ENCODE measurements around the gene TMEM225B. TPM values are rescaled to one million over a fixed set of nuclear protein-coding genes. Genes with fewer than 3 reads are reported as not detected.
"Not testable (repeated sequence)": the region's sequence is repeated elsewhere in the genome, so short reads cannot be mapped to it uniquely, and the experiment has no call there.

TMEM225B gene
- total RNA-seq, 2 donors from 2014 or later: 0.26 to 3.2 TPM

DNA sequence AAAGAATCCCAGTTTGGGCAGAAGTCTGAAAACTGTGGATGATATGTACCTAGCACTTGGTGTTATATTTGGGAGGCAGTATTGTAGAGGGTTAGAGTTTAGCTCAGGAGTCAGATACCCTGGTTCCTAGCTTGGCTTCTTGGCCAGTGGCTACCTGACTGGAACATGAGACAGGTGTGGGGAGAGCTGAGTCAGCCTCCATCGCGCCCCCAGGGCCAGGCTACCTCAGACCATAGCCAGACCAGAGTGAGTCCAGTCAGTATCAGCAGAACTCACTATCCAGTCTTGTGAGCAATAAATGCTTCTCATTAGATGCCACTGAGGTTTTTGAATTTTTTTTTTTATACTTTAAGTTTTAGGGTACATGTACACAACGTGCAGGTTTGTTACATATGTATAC, 55.7 kb downstream of the TMEM225B start:
- Mint-ChIP-seq H3K9me3 (peaks cover 15% of the 10 kb centered on the region), H3K27ac (no peak overlapping the region), H3K4me1 (no peaks in the 10 kb centered on the region), H3K4me3 (no peak overlapping the region), H3K27me3 (ENCODE audit: insufficient read depth) (peaks cover 2% of the 10 kb centered on the region), H3K36me3 (ENCODE audit: low read depth) (peaks cover 6% of the 10 kb centered on the region)
- Histone ChIP-seq H3K36me3 (ENCODE audit: control insufficient read depth, insufficient read depth, low read length) (no peaks in the 10 kb centered on the region), H3K4me3 (ENCODE audit: low read length) (no peak overlapping the region), H3K27ac (ENCODE audit: low read depth, low read length) (no peak overlapping the region), H3K9ac (ENCODE audit: extremely low read depth, low read length, poor library complexity, severe bottlenecking) (no peak overlapping the region), H3K27me3 (ENCODE audit: control insufficient read depth, insufficient read depth, low read length, poor library complexity, severe bottlenecking) (no peaks in the 10 kb centered on the region), H3K9me3 (ENCODE audit: control insufficient read depth, low read length) (no peaks in the 10 kb centered on the region), H3K4me1 (ENCODE audit: control insufficient read depth, insufficient read depth, low read length) (no peaks in the 10 kb centered on the region)
- TF ChIP-seq, protein P1, sequence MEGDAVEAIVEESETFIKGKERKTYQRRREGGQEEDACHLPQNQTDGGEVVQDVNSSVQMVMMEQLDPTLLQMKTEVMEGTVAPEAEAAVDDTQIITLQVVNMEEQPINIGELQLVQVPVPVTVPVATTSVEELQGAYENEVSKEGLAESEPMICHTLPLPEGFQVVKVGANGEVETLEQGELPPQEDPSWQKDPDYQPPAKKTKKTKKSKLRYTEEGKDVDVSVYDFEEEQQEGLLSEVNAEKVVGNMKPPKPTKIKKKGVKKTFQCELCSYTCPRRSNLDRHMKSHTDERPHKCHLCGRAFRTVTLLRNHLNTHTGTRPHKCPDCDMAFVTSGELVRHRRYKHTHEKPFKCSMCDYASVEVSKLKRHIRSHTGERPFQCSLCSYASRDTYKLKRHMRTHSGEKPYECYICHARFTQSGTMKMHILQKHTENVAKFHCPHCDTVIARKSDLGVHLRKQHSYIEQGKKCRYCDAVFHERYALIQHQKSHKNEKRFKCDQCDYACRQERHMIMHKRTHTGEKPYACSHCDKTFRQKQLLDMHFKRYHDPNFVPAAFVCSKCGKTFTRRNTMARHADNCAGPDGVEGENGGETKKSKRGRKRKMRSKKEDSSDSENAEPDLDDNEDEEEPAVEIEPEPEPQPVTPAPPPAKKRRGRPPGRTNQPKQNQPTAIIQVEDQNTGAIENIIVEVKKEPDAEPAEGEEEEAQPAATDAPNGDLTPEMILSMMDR (conservative IDR thresholded peaks at IDR 0.05): no peak
- no peak for DNase-seq
- WGBS, 2 experiments (ENCODE audit: insufficient coverage in 1 of 2, insufficient read length in 1 of 2): 100% methylated on average over 3 of the region's 3 CpGs; no CpG with 5 or more reads in 1 of the 2 experiments

DNA sequence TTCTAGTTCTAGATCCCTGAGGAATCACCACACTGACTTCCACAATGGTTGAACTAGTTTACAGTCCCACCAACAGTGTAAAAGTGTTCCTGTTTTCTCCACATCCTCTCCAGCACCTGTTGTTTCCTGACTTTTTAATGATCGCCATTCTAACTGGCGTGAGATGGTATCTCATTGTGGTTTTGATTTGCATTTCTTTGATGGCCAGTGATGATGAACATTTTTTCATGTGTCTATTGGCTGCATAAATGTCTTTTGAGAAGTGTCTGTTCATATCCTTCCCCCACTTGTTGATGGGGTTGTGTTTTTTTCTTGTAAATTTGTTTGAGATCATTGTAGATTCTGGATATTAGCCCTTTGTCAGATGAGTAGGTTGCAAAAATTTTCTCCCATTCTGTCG, 56.6 kb downstream of the TMEM225B start:
- H3K9me3 ChIP-seq (ENCODE audit: control insufficient read depth, low read length); H3K27me3 Mint-ChIP-seq (ENCODE audit: insufficient read depth); H3K4me3 Mint-ChIP-seq; H3K4me1 ChIP-seq (ENCODE audit: control insufficient read depth, insufficient read depth, low read length); H3K27ac Mint-ChIP-seq; H3K9ac ChIP-seq (ENCODE audit: extremely low read depth, low read length, poor library complexity, severe bottlenecking); H3K27me3 ChIP-seq (ENCODE audit: control insufficient read depth, insufficient read depth, low read length, poor library complexity, severe bottlenecking); H3K4me3 ChIP-seq (ENCODE audit: low read length); H3K4me1 Mint-ChIP-seq; H3K36me3 Mint-ChIP-seq (ENCODE audit: low read depth); H3K36me3 ChIP-seq (ENCODE audit: control insufficient read depth, insufficient read depth, low read length); DNase-seq; H3K27ac ChIP-seq (ENCODE audit: low read depth, low read length): not testable (repeated sequence)
- 82% methylated on average over 1 of the region's 3 CpGs; no CpG with 5 or more reads in 1 of the 2 experiments for WGBS, 2 experiments (ENCODE audit: insufficient coverage in 1 of 2, insufficient read length in 1 of 2)
- peaks cover 23% of the 10 kb centered on the region for H3K9me3 Mint-ChIP-seq

DNA sequence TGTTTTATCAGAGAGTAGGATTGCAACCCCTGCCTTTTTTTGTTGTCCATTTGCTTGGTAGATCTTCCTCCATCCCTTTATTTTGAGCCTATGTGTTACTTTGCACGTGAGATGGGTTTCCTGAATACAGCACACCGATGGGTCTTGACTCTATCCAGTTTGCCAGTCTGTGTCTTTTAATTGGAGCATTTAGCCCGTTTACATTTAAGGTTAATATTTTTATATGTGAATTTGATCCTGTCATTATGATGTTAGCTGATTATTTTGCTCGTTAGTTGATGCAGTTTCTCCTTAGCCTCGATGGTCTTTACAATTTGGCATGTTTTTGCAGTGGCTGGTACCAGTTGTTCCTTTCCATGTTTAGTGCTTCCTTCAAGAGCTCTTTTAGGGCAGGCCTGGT, 59.8 kb downstream of the TMEM225B start:
- not testable (repeated sequence) for H3K4me1 ChIP-seq (ENCODE audit: control insufficient read depth, insufficient read depth, low read length); H3K4me3 ChIP-seq (ENCODE audit: low read length); H3K4me1 Mint-ChIP-seq; H3K27ac ChIP-seq (ENCODE audit: low read depth, low read length); H3K9ac ChIP-seq (ENCODE audit: extremely low read depth, low read length, poor library complexity, severe bottlenecking); DNase-seq; H3K4me3 Mint-ChIP-seq; H3K27ac Mint-ChIP-seq; H3K27me3 ChIP-seq (ENCODE audit: control insufficient read depth, insufficient read depth, low read length, poor library complexity, severe bottlenecking); H3K27me3 Mint-ChIP-seq (ENCODE audit: insufficient read depth); H3K36me3 ChIP-seq (ENCODE audit: control insufficient read depth, insufficient read depth, low read length)
- Mint-ChIP-seq H3K9me3 (peaks cover 36% of the 10 kb centered on the region), H3K36me3 (ENCODE audit: low read depth) (peaks cover 28% of the 10 kb centered on the region)
- WGBS, 2 experiments (ENCODE audit: insufficient coverage in 1 of 2, insufficient read length in 1 of 2): 95 to 100% methylated on average over 1 to 5 of the region's 5 CpGs
- H3K9me3 ChIP-seq (ENCODE audit: control insufficient read depth, low read length): peaks cover 11% of the 10 kb centered on the region

Other genes starting within 250 kb of the TMEM225B start
- 10 to 100 TPM; 53.3 to 73.9 TPM for gene ARPC1B, start 223.5 kb upstream of the TMEM225B start, total RNA-seq
- gene PDAP1, start 189.7 kb upstream of the TMEM225B start, total RNA-seq: 100 to 1,000 TPM; 147 to 165 TPM
- gene BUD31, start 189.3 kb upstream of the TMEM225B start, total RNA-seq: 100 to 1,000 TPM; 102 to 117 TPM
- gene PTCD1, start 159.5 kb upstream of the TMEM225B start, total RNA-seq: 10 to 100 TPM; 11.9 to 12.5 TPM
- gene CPSF4, start 159.3 kb upstream of the TMEM225B start, total RNA-seq: 100 to 1,000 TPM in 1 of 2 donors, 10 to 100 TPM in 1; 87.3 to 126 TPM
- 100 to 1,000 TPM; 455 to 472 TPM for gene ATP5MF, start 132.1 kb upstream of the TMEM225B start, total RNA-seq
- gene ZNF789, start 125.4 kb upstream of the TMEM225B start, total RNA-seq: 10 to 100 TPM; 13.7 to 16.5 TPM
- gene ZNF394, start 98.0 kb upstream of the TMEM225B start, total RNA-seq: 10 to 100 TPM; 21.0 to 22.0 TPM
- gene ZKSCAN5, start 93.6 kb upstream of the TMEM225B start, total RNA-seq: 10 to 100 TPM; 14.9 to 18.2 TPM
- 1 to 10 TPM; 7.7 to 8.3 TPM for gene FAM200A, start 46.2 kb upstream of the TMEM225B start, total RNA-seq
- gene ZNF655, start 39.6 kb upstream of the TMEM225B start, total RNA-seq: 10 to 100 TPM; 57.0 to 58.2 TPM
- 10 to 100 TPM; 22.2 to 23.1 TPM for gene ZSCAN25, start 18.7 kb downstream of the TMEM225B start, total RNA-seq
- under 1 TPM; 0.38 to 0.42 TPM for gene CYP3A5, start 81.7 kb downstream of the TMEM225B start, total RNA-seq
- gene CYP3A7, start 136.9 kb downstream of the TMEM225B start, total RNA-seq: not detected
- gene CYP3A4, start 185.9 kb downstream of the TMEM225B start, total RNA-seq: under 1 TPM in 1 of 2 donors, not detected in 1; 0.11 TPM
- under 1 TPM; 0.31 to 0.60 TPM for gene CYP3A43, start 229.7 kb downstream of the TMEM225B start, total RNA-seq

Measured in endodermal cell (in vitro differentiated cells).